Esophagus muscularis mucosa (tissue), 3 donors: Measurements from ENCODE around the gene PDE1C.

Source experiments
- CTCF ChIP-seq, 3 experiments: fragments of 200-600 bp in 2 of 3; fragments of 450-650 bp in 1 of 3; sonication (generic) in 2 of 3; IDR thresholded peaks; one replicate each; pipeline ENCODE4 v1.5.1; 2017 to 2019; ENCODE audit warnings: antibody characterized with exemption in 3 of 3, mild to moderate bottlenecking in 2 of 3, moderate library complexity in 1 of 3
- POLR2A ChIP-seq: fragments of 450-650 bp; IDR thresholded peaks from one replicate; pipeline ENCODE4 v1.6.1; 2017; ENCODE audit warnings: antibody characterized with exemption, moderate library complexity, mild to moderate bottlenecking, low read depth
- POLR2AphosphoS5 ChIP-seq, 2 donors: sonication (generic); formaldehyde crosslinking; IDR thresholded peaks; one replicate each; pipeline ENCODE4 v1.6.1; 2017; ENCODE audit warnings: antibody characterized with exemption in 2 of 2

GRCh38 chr7:31934551-31934950 lies 135.7 kb downstream of the PDE1C start:
- TF ChIP-seq CTCF (IDR thresholded peaks at IDR 0.05) (no peak), POLR2AphosphoS5 (IDR thresholded peaks at IDR 0.05) (no peak), POLR2A (no peak)
